G401 (cell line): Measurements from ENCODE around the gene VPREB3. TPM values are rescaled to one million over a fixed set of nuclear protein-coding genes. Genes with fewer than 3 reads are reported as not detected.

Experiments
- DNase-seq: peaks from one replicate; pipeline ENCODE4 v3.0.0-alpha.2; 2015; ENCODE audit warnings: low spot score
- in situ Hi-C: cut with HindIII; loops from 2 replicates; pipeline ENCODE4 v1.10.0; 2016; ENCODE audit warnings: low sequenced_read_pairs, mixed read lengths
- total RNA-seq: library from RNA; depleted of rRNA; stranded (reverse); fragments of >200 nt; shearing (Covaris generic); gene quantifications from 2 replicates; pipeline ENCODE4 v1.2.3, GENCODE V29; 2014

VPREB3 gene
- total RNA-seq, 1 experiment from 2014 or later, result not detected

DNA sequence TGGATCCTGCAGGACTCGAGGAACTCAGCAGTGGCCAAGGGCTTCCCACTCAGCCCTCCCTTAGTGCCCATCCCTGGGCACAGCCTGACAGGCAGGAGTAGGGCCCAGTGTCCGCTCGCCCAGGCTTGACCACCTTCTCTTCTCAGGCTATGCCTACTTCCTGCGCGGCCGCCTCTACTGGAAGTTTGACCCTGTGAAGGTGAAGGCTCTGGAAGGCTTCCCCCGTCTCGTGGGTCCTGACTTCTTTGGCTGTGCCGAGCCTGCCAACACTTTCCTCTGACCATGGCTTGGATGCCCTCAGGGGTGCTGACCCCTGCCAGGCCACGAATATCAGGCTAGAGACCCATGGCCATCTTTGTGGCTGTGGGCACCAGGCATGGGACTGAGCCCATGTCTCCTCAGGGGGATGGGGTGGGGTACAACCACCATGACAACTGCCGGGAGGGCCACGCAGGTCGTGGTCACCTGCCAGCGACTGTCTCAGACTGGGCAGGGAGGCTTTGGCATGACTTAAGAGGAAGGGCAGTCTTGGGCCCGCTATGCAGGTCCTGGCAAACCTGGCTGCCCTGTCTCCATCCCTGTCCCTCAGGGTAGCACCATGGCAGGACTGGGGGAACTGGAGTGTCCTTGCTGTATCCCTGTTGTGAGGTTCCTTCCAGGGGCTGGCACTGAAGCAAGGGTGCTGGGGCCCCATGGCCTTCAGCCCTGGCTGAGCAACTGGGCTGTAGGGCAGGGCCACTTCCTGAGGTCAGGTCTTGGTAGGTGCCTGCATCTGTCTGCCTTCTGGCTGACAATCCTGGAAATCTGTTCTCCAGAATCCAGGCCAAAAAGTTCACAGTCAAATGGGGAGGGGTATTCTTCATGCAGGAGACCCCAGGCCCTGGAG, 29.3 kb upstream of the VPREB3 start:
- in situ Hi-C loops, result no loop called here
- no peak for DNase-seq

DNA sequence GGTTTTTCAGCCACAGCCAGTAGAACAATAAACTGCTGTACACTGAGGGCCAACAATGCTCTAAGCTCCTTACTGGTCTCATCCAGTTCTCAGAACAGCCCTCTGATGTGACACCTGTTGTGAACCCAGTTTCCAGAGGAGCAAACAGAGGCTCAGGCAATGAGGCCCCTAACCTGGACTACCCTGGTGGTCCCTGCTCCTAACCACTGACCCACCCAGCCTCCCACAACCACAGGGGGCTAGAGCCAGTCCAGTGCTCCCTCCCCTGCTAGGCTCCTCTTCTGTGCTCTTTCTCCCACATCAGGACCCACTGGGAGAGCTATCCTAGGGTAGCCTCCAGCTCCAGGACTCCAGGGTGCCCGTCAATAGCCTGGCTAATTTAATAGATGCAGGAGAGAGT, 28.5 kb upstream of the VPREB3 start:
- in situ Hi-C loops, result no loop called here
- no peak for DNase-seq

DNA sequence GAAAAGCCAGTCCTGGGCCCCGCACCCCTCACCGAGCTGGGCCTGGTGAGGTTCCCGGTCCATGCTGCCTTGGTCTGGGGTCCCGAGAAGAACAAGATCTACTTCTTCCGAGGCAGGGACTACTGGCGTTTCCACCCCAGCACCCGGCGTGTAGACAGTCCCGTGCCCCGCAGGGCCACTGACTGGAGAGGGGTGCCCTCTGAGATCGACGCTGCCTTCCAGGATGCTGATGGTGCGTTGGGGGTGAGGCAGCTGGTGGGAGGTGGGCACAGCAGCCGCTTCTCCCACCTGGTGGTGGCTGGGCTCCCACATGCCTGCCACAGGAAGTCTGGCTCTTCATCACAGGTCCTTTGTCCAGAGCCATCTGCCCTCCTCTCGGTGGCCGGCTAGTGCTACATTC, 28.0 kb upstream of the VPREB3 start:
- in situ Hi-C loops, result no loop called here
- no peak for DNase-seq

DNA sequence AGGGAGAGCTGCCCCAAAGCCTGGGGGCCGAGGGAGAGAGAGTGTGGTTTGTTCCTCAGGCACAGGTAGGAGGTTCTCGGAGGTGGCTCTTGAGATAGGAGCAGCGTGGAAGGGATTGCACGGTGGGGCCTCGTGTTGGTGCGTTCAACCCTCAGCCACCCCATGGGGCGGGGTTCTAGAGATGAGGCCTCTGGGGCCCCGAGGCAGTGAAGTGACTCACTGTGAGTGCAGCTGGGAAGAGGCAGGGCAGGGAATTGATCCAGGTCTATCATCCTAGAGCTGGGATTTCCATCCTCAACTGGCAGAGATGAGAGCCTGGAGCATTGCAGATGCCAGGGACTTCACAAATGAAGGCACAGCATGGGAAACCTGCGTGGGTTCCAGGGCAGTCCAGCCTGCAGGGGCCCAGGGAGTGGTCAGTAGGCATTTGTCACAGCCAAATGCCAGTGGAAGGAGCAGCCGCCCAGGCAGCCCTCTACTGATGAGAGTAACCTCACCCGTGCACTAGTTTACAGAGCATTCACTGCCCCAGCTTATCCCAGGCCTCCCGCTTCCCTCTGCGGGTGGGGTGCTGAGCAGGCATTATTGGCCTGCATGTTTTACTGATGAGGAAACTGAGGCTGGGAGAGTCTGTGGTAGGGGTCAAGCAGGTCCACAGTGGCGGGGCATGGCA, 27.4 kb upstream of the VPREB3 start:
- no peak for DNase-seq
- in situ Hi-C loops, result no loop called here

DNA sequence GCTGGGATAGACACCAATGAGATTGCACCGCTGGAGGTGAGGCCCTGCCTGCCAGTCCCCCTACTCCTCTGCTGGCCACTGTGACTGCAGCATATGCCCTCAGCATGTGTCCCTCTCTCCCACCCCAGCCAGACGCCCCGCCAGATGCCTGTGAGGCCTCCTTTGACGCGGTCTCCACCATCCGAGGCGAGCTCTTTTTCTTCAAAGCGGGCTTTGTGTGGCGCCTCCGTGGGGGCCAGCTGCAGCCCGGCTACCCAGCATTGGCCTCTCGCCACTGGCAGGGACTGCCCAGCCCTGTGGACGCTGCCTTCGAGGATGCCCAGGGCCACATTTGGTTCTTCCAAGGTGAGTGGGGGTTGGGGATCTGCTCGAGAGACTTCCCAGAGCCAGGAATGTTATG, 26.8 kb upstream of the VPREB3 start:
- DNase-seq, result no peak
- in situ Hi-C loops, result no loop called here

DNA sequence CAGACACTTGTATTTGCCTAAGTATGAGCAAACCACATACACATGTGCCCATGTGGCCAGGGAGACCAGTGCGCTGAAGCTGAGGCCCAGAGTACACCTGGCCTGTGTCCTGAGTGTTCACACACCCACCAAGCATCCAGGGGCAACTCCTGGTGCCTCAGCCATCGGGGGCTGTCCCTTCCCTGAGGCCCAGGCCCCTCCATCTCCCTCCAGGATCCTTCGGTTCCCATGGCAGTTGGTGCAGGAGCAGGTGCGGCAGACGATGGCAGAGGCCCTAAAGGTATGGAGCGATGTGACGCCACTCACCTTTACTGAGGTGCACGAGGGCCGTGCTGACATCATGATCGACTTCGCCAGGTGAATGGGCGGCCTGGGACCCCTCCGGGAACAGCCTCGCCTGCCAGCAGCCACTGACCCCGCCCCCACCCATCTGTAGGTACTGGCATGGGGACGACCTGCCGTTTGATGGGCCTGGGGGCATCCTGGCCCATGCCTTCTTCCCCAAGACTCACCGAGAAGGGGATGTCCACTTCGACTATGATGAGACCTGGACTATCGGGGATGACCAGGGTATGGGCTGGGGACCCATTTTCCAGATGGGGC, 26.0 kb upstream of the VPREB3 start:
- in situ Hi-C loops, result no loop called here
- DNase-seq, result no peak

DNA sequence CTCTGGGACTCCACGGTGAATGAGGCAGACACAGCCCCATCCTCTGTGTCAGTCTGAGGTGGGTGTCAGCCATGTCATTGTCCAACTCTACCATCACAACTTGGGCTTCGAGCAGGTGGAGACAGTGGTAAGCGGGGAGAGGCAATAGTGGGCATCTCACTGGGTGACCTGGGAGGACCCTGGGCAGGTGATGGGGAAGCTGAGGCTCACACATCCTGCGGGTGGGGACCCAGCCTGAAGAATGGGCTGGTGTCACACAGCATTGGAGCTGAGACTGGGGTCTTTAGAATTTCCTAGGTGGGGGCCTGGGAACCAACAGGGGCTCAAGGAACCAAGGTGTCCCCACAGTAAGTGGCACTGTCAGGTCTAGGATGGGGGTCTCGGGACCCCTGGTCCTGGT, 25.5 kb upstream of the VPREB3 start:
- in situ Hi-C loops, result no loop called here
- no peak for DNase-seq

DNA sequence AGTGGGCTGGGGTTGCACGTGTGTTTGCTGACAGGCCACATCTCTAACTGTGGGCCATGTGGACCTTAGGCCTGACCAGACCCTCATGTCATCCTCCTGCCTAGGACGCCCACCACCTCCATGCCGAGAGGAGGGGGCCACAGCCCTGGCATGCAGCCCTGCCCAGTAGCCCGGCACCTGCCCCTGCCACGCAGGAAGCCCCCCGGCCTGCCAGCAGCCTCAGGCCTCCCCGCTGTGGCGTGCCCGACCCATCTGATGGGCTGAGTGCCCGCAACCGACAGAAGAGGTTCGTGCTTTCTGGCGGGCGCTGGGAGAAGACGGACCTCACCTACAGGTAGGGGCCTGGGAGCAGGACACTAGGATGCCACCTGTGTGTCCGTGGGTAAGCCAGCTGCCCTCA, 24.9 kb upstream of the VPREB3 start:
- no peak for DNase-seq
- in situ Hi-C loops, result no loop called here

DNA sequence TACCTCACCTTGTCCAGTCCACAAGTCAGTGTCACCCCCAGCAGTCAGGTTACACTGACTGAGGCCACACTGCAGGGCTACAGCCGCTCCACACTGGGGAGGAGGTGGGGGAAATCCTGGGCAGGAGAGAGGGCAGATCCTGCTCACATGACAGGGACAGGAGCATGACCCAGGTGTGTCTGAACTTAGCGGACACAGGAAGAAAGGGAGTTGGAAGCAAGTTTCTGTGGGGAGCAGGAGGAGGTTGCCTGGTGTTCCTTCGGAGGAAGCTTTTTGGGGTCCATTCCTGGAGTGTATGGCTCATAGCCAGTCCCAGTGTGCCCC, 24.3 kb upstream of the VPREB3 start:
- in situ Hi-C loops, result no loop called here
- DNase-seq, result no peak

DNA sequence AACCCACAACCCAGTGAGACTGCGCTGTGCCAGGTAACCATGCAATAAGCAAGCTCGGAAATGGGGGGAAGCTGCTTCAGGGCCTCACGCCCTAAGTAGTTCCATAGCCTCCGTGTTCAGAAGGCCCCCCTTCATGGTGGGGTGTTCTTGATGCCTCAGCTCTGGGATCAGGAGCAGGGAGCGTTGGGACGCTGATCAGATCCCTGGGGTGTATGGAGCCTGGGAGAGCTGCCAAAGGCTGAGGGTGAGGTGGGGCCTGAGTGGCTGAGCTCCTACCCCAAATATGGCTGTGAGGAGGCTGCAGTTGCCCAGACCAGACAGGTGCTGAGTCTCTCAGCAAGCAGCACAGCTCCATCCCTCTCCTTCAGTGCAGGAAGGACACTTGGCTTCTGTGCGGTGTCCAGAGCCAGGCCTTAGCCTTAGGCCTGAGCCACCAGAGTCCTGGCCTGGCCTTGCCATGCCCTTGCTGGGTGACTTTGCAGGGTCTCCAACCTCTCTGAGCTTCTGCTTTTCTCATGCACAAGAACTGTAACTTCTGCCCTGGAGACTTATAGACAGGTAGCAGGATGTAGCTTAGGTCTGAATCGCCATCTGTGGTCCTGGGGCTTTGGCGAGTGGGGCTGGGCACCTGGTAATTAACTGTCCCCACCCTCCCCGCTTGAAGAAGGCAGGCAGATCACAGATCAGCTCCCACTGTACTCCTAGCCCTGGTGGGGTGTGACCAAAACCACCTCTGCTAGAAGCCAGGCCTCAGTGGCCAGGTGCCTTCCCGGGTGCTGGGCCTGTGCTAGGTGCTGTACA, 23.8 kb upstream of the VPREB3 start:
- DNase-seq, result no peak
- in situ Hi-C loops, result no loop called here

DNA sequence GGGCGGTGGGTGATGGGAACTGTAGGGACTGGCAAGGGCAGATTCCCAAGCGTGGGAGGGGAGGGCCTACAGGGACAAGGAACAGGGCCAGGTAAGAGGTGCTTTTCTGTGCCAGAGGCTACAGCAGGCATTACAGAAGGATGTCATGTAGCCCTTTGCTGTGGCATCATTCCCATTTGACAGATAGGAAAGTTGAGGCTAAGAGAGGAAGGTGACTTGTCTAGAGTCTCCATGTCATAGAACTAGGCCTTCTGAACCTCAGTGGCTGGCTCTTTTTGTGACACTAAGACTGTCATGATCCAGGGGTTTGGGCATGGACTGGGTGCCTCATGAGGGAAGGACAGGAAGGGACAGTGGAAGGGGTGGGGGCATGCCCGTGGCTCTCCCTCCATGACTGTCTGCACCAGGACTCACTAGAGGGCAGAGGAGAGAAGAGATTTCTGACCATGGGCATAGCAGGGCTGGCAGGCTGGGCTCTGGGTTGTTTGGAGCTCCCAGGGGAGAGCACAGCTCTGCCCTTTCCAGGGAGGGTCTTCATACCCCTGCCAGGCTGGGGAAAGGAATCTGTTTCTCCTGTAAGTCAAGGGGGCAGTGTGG, 21.7 kb upstream of the VPREB3 start:
- in situ Hi-C loops, result no loop called here
- no peak for DNase-seq

DNA sequence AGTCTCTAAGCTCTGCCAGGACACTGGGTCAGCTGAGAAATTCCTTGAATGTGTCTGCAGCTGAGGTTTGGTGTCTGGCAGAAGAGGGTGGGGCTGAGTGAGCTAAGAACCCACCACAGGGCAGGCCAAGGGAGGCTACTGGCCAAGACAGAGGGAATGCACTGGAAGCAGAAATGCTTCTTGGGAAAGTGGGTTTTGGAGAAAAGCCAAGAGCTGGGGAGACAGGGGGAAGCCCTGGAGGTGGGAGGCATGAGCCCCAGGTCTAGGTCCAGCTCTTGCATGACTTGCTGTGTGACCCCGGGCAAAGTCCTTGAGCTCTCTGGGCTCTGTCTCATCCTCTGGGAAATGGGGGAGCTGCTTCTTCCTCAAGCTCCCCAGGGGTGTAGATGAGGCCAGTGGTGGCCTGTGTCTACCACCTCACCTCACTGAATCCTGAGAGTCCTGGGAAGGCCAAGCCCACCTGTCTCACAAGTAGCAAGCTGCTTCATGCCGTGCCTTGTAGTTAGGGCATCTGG, 20.8 kb upstream of the VPREB3 start:
- in situ Hi-C loops, result no loop called here
- DNase-seq, result no peak

DNA sequence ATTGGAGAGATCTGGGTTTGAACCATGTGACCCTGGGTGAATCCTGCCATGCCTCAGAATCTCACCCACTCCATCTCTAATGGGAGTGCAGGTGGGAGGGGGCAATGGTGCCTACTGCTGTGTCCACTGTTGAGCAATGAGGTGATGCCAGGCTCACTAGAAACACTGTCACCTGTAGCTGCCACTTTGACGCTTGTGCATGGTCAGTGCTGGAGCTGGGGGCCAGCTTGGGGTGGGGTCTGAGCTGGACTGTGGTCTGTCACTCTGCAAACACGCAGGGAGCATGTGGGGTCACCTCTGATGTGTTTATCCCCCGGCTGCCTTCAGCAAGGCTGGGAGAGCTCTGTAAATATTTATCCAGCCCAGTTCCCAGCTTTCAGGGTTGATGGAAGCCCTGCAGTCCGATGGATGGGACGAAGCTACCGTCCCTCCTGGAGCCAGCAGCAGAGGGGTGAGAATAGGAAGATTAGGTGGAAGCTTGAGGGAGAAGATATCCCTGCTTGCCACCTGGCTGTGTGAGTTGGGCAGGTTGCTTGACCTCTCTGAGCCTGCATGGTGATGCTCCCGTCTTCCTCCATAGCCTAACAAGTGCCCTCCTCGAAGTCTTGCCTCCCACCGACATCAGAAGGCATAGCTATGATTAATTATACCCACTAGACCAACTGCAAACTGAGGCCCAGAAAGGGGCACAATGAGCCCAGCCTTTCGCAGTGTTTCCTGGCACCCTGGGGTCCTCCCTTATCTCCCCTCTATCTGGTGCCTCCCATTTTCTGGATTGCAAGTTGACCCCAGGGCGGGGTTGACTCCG, 20.1 kb upstream of the VPREB3 start:
- in situ Hi-C loops, result no loop called here

DNA sequence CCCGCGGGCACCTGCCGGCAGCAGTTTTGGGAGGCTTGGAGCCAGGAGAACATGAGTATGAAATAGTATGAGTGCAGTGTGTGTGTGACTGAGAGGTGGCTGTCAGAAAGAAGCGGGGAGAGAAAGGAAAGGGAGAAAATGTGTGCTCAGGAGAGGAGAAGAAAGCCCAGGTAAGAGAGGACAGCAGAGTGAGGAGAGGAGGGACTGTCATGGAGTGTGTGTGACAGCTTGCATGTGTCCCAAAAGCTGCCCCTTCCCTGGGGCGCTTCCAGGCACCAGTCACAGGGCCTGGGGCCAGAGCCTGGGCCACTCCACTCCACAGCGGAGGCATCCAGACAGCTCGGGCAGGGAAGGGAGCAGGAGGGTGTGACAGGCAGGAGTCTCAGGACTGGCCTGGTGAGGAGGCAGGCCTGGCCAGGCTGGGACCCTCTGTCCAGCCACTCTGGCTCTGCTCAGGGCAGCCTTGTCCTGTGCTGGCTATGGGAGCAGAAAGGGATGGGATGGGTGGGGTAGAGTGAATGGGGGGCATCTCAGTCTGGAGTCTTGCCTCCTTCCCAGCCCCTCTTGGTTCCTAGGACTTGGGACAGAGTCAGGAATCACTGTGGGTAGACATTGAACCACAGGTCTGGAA, 19.4 kb upstream of the VPREB3 start:
- in situ Hi-C loops, result no loop called here
- peak; percentile 51 for DNase-seq

More for the DNA sequence above, 20.1 kb upstream of the VPREB3 start:
- DNase-seq, result no peak

DNA sequence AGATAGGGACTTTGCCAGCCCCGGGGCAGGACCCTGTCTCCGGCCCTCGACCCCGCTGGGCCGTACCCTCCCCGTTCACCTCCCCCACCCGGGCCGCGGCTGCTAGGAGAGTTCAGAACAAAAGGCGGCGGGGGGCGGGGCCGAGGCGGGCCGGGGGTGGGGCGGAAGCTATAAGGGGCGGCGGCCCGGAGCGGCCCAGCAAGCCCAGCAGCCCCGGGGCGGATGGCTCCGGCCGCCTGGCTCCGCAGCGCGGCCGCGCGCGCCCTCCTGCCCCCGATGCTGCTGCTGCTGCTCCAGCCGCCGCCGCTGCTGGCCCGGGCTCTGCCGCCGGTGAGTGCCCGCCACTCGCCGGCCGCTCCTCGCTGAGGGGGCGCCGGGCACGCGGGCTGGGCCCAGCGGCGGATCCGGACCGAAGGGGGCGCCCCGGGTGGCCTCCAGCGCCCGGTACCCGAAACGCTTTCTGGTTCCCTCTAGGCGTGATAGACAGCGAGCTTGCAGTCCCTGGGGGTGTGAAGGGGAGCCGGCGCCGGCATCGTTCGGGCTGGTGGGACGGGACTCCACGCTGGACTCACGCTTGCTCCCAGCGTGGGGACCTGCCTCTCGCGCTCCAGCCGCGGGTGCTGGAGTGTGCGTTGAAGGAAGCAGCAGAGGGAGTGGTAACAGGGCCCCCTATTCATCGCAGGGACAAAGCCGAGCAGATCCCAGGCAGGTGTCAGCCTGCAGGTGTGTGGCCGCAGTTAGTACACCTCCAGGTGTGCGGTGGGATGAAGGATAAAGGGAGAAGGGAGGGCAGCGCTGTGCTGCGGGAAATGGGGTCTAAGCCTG, 18.6 kb upstream of the VPREB3 start, which contains the start of gene MMP11:
MMP11 (plus strand) TSS at position 201 of the 825 bp plus-strand sequence; CDS start at position 223, 22 bp downstream.
- DNase-seq, result peak; percentile 21
- in situ Hi-C loops, result no loop called here

DNA sequence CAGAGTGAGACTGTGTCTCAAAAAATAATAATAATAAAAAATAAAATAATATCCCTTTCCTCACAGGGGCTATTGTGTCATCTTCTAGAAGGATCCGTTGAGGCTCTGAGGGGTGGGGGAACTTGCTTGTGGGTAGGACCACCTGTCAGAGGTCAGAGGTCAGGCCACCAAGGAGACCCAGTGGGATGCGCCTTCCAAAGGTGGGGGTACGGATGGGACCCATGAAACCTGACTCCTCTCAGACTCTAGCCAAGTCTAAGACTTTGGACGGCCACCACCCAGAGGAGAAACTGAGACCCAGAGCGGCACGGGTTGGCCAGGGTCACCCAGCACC, 18.1 kb upstream of the VPREB3 start:
- in situ Hi-C loops, result no loop called here
- DNase-seq, result no peak

DNA sequence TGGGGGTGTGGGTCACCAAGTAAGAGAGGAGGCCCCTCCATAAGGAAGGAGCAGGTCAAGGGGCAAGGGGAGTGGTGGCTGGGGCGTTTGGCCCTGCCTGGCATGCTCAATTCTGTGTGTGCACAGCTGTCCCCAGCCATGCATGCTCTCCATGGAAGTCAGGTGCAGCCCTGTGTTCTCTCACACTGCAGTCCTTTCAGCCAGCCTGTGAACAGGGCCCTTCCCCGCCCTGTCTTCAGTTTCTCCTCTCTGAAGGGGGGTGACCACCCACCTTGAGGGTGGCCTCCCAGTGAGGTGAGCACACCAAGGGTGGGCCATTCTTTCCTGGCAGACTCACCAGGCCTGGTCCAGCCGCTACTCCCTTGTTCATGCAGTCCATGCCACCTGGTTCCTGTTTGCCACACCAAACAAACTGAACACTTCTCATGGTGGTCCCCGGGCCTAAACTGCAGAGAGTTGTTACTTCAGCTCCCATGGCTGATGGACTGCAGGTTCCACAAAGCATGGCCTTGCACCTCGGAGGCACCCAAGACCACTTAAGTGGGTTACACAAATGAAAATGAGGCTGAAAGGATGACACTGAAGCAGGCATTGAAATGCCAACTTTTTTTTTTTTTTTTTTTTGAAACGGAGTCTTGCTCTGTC, 15.2 kb upstream of the VPREB3 start:
- DNase-seq, result no peak
- in situ Hi-C loops, result no loop called here
